Testis (tissue), 3 donors: ENCODE data around the gene CCDC60. TPM values are rescaled to one million over a fixed set of nuclear protein-coding genes. Genes with fewer than 3 reads are reported as not detected.

ENCODE experiments used
- DNase-seq: peaks from one replicate; pipeline ENCODE4 v3.0.0-alpha.2; 2019
- H3K27ac ChIP-seq, 2 donors: fragments of 200-600 bp; sonication (generic); one replicate each; pipeline ENCODE4 v1.5.1; 2019
- H3K27me3 ChIP-seq: fragments of 200-600 bp; sonication (generic); one replicate; pipeline ENCODE4 v1.5.1; 2019
- H3K36me3 ChIP-seq: fragments of 200-600 bp; sonication (generic); one replicate; pipeline ENCODE4 v1.5.1; 2017; ENCODE audit warnings: low read depth; ENCODE audit errors: missing control alignments
- H3K4me1 ChIP-seq: fragments of 200-600 bp; sonication (generic); one replicate; pipeline ENCODE4 v1.5.1; 2019
- H3K4me3 ChIP-seq, 2 donors: fragments of 200-600 bp; sonication (generic); one replicate each; pipeline ENCODE4 v1.5.1; 2017 to 2019
- H3K9me3 ChIP-seq: fragments of 200-600 bp; sonication (generic); one replicate; pipeline ENCODE4 v1.5.1; 2017
- CTCF ChIP-seq, 3 experiments: fragments of 450-650 bp in 2 of 3; fragments of 200-600 bp in 1 of 3; sonication (generic) in 1 of 3; IDR thresholded peaks; one replicate each; pipeline ENCODE4 v1.5.1; 2016 to 2019; ENCODE audit warnings: antibody characterized with exemption in 3 of 3, mild to moderate bottlenecking in 2 of 3, moderate library complexity in 1 of 3
- POLR2A ChIP-seq: fragments of 450-650 bp; IDR thresholded peaks from one replicate; pipeline ENCODE4 v1.6.1; 2017; ENCODE audit warnings: antibody characterized with exemption, mild to moderate bottlenecking, moderate library complexity
- WGBS, 2 donors: methylation state at CpG; one replicate each; pipeline ENCODE4 v1.1.5; 2018; 5-methylcytosine and 5-hydroxymethylcytosine counted together
- intact Hi-C: fragments of 100-400 bp; cut with DNase I; formaldehyde crosslinking; loops from one replicate; pipeline ENCODE4 v1.15.1; 2023; ENCODE audit warnings: low total_unique reads
- polyA plus RNA-seq: library from polyadenylated mRNA; stranded (reverse); fragments of 350-450 nt; fragmentation: Illumina TruSeq; extraction: RNeasy Lipid Tissue Mini Kit (QIAGEN cat#74804); gene quantifications from one replicate; pipeline ENCODE4 v1.2.3, GENCODE V29; 2014; ENCODE audit warnings: low read depth, low replicate concordance; ENCODE audit not compliant: insufficient read depth
- total RNA-seq, 2 donors: library from RNA; depleted of rRNA; stranded (reverse); fragments of >200 nt; gene quantifications; one replicate each; pipeline ENCODE4 v1.2.3, GENCODE V29; 2016

Gene CCDC60
- total and polyA plus RNA-seq, 3 donors from 2014 or later = 5.7 to 35.6 (median 11.4) TPM

GRCh38 chr12:119463211-119463926 lies 128.8 kb downstream of the CCDC60 start:
- intact Hi-C loops = no loop called here
- Histone ChIP-seq H3K27ac (no peak overlapping the region), H3K36me3 (no peaks in the 10 kb centered on the region), H3K27me3 (no peaks in the 10 kb centered on the region), H3K4me1 (no peaks in the 10 kb centered on the region), H3K9me3 (no peaks in the 10 kb centered on the region), H3K4me3 (no peak overlapping the region)
- WGBS, 2 donors = 64 to 75% methylated on average over 8 of the region's 8 CpGs
- TF ChIP-seq POLR2A (no peak), CTCF (IDR thresholded peaks at IDR 0.05) (no peak)
- peak; percentile 15 for DNase-seq

- TF ChIP-seq POLR2A (no peak), CTCF (IDR thresholded peaks at IDR 0.05) (no peak)
- DNase-seq = no peak
- no peaks in the 10 kb centered on the region for H3K36me3 ChIP-seq
- intact Hi-C loops = no loop called here
- no peaks in the 10 kb centered on the region for H3K4me1 ChIP-seq
- no peak overlapping the region for H3K4me3 ChIP-seq
- H3K27ac ChIP-seq = no peak overlapping the region
- H3K27me3 ChIP-seq = no peaks in the 10 kb centered on the region
- H3K9me3 ChIP-seq = no peaks in the 10 kb centered on the region
These were observed 133.8 kb downstream of the CCDC60 start for GRCh38 chr12:119468296-119468695.

GRCh38 chr12:119475650-119476049 lies 141.1 kb downstream of the CCDC60 start:
- H3K36me3 ChIP-seq = no peaks in the 10 kb centered on the region

GRCh38 chr12:119476951-119477350 lies 142.4 kb downstream of the CCDC60 start:
- no peak for DNase-seq
- WGBS, 2 donors = 76 to 96% methylated on average over 3 of the region's 3 CpGs
- Histone ChIP-seq H3K36me3 (no peaks in the 10 kb centered on the region), H3K9me3 (no peaks in the 10 kb centered on the region), H3K27ac (no peak overlapping the region), H3K4me1 (no peaks in the 10 kb centered on the region), H3K4me3 (no peak overlapping the region), H3K27me3 (no peaks in the 10 kb centered on the region)
- no peak for TF ChIP-seq POLR2A
- no peak for TF ChIP-seq CTCF (IDR thresholded peaks at IDR 0.05)
- intact Hi-C loops = no loop called here

More at GRCh38 chr12:119475650-119476049, 141.1 kb downstream of the CCDC60 start:
- DNase-seq = no peak
- Histone ChIP-seq H3K27ac (no peak overlapping the region), H3K9me3 (no peaks in the 10 kb centered on the region), H3K4me3 (no peak overlapping the region), H3K27me3 (no peaks in the 10 kb centered on the region), H3K4me1 (no peaks in the 10 kb centered on the region)
- intact Hi-C loops = no loop called here
- 90% methylated on average over 4 of the region's 4 CpGs for WGBS, 2 donors
- TF ChIP-seq POLR2A (no peak), CTCF (IDR thresholded peaks at IDR 0.05) (no peak)

- no peak for TF ChIP-seq POLR2A
- no peak for TF ChIP-seq CTCF (IDR thresholded peaks at IDR 0.05)
- 72 to 77% methylated on average over 10 of the region's 10 CpGs for WGBS, 2 donors
- no peak for DNase-seq
- Histone ChIP-seq H3K36me3 (no peaks in the 10 kb centered on the region), H3K9me3 (no peaks in the 10 kb centered on the region), H3K27ac (no peak overlapping the region), H3K27me3 (no peaks in the 10 kb centered on the region), H3K4me3 (no peak overlapping the region), H3K4me1 (no peaks in the 10 kb centered on the region)
- intact Hi-C loops = no loop called here
These were observed 144.6 kb downstream of the CCDC60 start for GRCh38 chr12:119479121-119479561.
